NB4 (cell line): ENCODE data around the gene FYCO1.

Experiments used
- DNase-seq: peaks from one replicate; pipeline ENCODE4 v3.0.0; 2010; ENCODE audit warnings: low read depth
- H3K4me3 ChIP-seq: one replicate; pipeline ENCODE4 v1.5.1; 2011; ENCODE audit warnings: mild to moderate bottlenecking, low read depth, low read length, moderate library complexity
- MYC ChIP-seq: IDR thresholded peaks from 2 replicates; pipeline ENCODE4 v1.6.1; 2011; ENCODE audit warnings: low read depth, low read length
- POLR2A ChIP-seq: IDR thresholded peaks from 2 replicates; pipeline ENCODE4 v1.6.1; 2011; ENCODE audit warnings: mild to moderate bottlenecking; ENCODE audit not compliant: insufficient read length; ENCODE audit errors: extremely low read depth
- TF ChIP-seq, protein P1 (sequence below): IDR thresholded peaks from one replicate; pipeline ENCODE4 v1.5.1; 2012; ENCODE audit warnings: low read depth, low read length
- TF ChIP-seq, protein P2 (sequence below): IDR thresholded peaks from 2 replicates; pipeline ENCODE4 v1.6.1; 2011; ENCODE audit warnings: low read depth, low read length

Gene FYCO1

DNA sequence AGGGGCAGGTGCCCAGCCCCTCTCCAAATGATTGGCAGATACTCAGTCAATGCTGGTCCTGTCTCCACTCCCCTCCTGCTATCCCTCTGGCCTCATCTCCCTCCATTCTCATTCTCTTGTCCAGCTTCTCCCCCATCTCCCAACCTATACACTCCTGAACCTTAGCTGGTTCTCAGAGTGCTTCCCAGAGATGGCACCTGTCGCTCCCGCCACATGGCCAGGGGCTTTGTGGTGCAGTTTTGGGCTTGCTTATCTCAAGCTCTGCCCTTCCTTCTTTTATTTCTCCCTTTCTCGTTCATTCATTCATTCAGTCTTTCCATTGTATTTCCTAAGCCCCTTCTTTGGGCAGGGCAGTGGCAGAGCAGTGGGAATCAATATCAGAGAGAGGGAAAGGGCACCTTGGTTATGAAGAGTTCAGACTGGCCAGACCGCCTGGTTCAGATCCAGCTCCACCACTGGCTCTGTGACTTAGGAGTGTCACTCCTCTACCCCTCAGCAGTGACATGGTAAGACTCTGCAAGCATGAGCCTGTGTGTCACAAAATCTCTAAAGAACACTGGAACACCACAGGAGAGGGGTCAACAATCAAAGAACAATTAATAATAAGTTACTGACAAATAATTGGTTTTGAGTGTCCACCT is 72.6 kb downstream of the FYCO1 start:
- TF ChIP-seq POLR2A = no peak
- TF ChIP-seq MYC = no peak
- TF ChIP-seq, protein P1, sequence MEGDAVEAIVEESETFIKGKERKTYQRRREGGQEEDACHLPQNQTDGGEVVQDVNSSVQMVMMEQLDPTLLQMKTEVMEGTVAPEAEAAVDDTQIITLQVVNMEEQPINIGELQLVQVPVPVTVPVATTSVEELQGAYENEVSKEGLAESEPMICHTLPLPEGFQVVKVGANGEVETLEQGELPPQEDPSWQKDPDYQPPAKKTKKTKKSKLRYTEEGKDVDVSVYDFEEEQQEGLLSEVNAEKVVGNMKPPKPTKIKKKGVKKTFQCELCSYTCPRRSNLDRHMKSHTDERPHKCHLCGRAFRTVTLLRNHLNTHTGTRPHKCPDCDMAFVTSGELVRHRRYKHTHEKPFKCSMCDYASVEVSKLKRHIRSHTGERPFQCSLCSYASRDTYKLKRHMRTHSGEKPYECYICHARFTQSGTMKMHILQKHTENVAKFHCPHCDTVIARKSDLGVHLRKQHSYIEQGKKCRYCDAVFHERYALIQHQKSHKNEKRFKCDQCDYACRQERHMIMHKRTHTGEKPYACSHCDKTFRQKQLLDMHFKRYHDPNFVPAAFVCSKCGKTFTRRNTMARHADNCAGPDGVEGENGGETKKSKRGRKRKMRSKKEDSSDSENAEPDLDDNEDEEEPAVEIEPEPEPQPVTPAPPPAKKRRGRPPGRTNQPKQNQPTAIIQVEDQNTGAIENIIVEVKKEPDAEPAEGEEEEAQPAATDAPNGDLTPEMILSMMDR = no peak
- TF ChIP-seq, protein P2, sequence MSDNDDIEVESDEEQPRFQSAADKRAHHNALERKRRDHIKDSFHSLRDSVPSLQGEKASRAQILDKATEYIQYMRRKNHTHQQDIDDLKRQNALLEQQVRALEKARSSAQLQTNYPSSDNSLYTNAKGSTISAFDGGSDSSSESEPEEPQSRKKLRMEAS = no peak
- no peak for DNase-seq
- no peak overlapping the region for H3K4me3 ChIP-seq

DNA sequence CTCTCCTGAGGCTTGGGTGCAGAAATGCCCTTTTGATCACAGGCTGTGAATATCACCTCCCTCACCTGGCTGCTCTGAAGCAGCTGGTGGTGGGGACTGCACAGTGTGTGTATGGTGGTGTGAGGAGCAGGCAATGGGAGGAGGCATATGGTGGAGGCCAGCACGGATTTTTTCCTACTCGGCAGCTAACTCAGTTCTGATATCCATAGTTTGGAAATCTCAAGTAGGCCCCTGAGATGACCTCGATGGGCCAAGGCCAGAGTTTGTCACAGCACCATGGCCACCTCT is 73.6 kb downstream of the FYCO1 start:
- TF ChIP-seq, protein P2 = no peak
- TF ChIP-seq, protein P1 = no peak
- TF ChIP-seq MYC = no peak
- no peak for TF ChIP-seq POLR2A
- no peak for DNase-seq
- H3K4me3 ChIP-seq = no peak overlapping the region

DNA sequence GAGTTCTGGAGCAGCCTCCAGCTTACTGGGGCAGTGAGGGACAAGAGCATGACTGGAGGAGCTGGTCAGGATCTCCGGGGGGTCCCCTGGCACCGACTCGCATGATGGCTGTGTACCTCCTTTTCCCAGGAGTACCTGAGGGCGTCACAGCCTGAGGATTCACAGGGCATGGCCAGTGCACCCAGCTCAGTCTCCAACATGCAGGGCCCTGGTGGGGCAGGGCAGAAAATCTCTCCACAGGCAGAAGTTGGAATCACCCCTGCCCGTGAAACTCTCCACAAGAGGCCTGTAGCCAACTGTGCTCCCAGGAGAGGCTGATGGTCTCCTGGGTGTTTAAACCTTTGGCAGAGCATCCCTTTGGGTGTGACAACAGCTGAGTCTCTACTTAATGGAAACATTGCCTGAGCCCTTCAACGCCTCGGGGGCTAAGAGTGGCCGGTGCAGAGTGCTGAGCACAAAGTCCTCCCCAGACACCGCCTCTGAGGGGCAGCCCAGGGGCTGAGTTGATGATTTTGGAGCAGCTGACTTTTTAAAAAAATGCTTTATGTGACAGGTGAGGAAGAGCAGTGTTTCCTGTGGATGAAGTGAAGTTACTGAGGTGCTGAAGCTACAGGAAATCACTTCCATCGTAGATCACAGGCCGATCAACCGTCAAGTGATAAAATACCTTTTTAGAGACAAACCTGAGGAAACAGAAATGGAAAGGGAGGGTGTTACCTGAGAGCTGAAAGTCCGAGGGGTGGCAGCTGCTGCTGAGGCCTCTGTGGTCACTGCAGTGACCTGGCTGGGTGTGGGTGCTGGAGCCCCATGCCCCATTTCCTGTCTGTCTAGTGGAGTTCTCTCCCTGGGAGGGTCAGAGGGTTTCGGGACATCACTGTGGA is 74.2 kb downstream of the FYCO1 start:
- no peak overlapping the region for H3K4me3 ChIP-seq
- DNase-seq = no peak
- TF ChIP-seq, protein P2 = no peak
- TF ChIP-seq POLR2A (no peak), MYC (no peak)
- TF ChIP-seq, protein P1 = no peak

DNA sequence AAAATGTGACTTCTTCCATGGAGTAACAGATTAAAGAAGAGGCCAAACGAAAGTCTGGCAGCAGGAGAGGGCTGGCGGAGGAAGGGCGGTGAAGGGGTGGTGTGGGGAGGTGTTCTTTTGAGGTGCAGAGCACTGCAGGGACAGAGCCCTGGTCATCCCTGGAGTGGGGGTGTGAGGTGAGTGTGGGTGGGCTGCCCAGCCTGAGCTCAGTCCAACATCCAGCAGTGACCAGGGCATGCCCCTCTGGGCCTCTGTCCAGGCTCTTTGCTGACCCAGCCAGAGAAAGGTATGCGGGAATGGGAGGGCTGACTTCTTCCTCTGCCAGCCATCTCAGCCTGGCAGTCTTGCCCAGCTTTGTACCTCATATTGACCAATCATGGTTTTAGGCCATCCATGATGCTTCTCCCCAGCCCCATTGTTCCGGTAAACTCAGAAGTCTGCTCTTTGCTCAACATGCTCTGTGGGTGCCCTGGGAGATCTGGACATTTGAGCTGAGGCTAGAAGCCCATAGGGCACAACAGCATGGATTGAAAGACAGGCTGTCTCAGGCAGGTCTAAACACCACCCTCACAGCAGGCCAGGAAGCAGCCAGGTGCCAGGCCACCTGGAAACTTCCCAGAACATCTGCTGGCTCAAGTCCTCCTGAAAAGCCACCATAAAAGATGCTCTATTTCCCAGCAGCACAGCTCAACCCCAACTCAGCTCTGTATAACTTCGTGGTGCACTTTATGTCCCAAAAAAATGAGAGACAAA is 78.3 kb downstream of the FYCO1 start:
- TF ChIP-seq POLR2A (no peak), MYC (no peak)
- TF ChIP-seq, protein P2 = no peak
- TF ChIP-seq, protein P1 = no peak
- no peak for DNase-seq
- H3K4me3 ChIP-seq = no peak overlapping the region

DNA sequence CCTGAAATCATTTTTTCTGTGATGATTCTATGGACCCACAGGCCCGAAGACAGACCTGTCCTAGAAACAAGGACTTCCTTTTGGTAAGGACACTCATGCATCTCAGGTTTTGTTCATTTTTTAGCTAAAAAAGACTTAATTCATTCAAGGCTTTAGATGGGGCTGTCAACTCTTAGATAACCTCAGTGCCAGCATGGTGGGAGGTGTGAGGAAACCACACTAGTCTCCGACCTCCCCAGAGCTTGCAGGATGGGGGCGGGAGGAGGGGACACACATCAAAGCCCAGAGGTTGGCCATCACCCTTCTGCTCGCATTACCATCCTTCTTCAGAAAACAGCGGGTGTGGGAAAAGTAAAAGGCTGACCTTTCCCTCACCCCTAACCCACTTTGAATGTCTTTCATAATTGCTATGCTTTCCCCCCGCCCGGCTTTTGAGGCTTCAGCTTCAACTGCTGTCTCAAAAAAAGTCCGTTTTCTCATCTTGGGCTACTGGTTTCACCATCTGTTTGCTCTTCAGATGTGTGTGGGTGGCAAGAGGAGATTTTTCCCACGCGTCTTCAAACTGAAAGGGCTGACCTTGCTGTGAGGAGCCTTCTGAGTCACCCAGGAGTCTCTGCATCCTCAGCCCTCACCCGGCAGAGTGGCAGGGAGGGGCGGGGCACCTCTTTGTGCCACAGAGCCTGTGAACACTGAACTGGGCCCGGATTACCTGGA is 79.9 kb downstream of the FYCO1 start:
- DNase-seq = peak; percentile 80
- H3K4me3 ChIP-seq = no peak overlapping the region
- TF ChIP-seq, protein P2 = no peak
- no peak for TF ChIP-seq MYC
- no peak for TF ChIP-seq POLR2A
- TF ChIP-seq, protein P1 = no peak
